ENCODE data around the gene ASTN2. TPM values are rescaled to one million over a fixed set of nuclear protein-coding genes. Genes with fewer than 3 reads are reported as not detected.

ASTN2 gene
- total RNA-seq, 2 donors from 2014 or later, result 2.2 to 5.1 TPM

GRCh38 chr9:116437411-116438370 lies 977.2 kb downstream of the ASTN2 start:
- no peak overlapping the region for H3K4me3 Mint-ChIP-seq
- no peaks in the 10 kb centered on the region for H3K4me1 Mint-ChIP-seq (ENCODE audit: low read depth in 2 of 2)
- H3K27ac Mint-ChIP-seq, result no peak overlapping the region

DNA sequence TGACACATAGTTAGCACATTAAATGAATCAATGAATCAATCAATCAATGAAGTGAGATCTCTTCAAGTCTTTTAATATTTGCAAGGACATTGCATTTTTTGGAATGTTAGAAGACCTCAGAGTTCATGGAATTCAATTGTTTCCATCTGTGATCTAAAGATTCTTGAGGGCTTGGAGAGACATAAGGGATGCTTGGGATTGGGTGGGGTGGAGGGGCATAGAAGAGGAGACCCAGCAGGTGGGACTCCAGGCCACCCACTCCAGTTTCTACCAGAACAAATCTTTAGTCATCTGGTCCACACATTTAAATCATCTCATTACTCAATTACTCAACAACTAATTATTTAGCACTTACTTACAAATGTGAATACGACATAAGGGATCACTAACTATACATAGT lies 978.7 kb downstream of the ASTN2 start:
- H3K4me3 Mint-ChIP-seq, result no peak overlapping the region
- no peak overlapping the region for H3K27ac Mint-ChIP-seq
- DNase-seq (ENCODE audit: low spot score) (no peak), ATAC-seq (no peak)
- H3K27me3 Mint-ChIP-seq, result no peaks in the 10 kb centered on the region
- H3K9me3 Mint-ChIP-seq, result peaks cover 11% of the 10 kb centered on the region
- H3K4me1 Mint-ChIP-seq (ENCODE audit: low read depth in 2 of 2), result no peaks in the 10 kb centered on the region
- peaks cover 15% of the 10 kb centered on the region for H3K36me3 Mint-ChIP-seq

More at GRCh38 chr9:116437411-116438370, 977.2 kb downstream of the ASTN2 start:
- ATAC-seq (no peak), DNase-seq (ENCODE audit: low spot score) (no peak)
- H3K36me3 Mint-ChIP-seq, result peaks cover 15% of the 10 kb centered on the region
- H3K27me3 Mint-ChIP-seq, result no peaks in the 10 kb centered on the region
- H3K9me3 Mint-ChIP-seq, result peaks cover 9% of the 10 kb centered on the region

- no peaks in the 10 kb centered on the region for H3K4me1 Mint-ChIP-seq (ENCODE audit: low read depth in 2 of 2)
- H3K4me3 Mint-ChIP-seq, result no peak overlapping the region
- no peaks in the 10 kb centered on the region for H3K27me3 Mint-ChIP-seq
- ATAC-seq (no peak), DNase-seq (ENCODE audit: low spot score) (no peak)
- H3K9me3 Mint-ChIP-seq, result peaks cover 10% of the 10 kb centered on the region
- peaks cover 14% of the 10 kb centered on the region for H3K36me3 Mint-ChIP-seq
- no peak overlapping the region for H3K27ac Mint-ChIP-seq
These were observed 979.2 kb downstream of the ASTN2 start for GRCh38 chr9:116435706-116436105.

DNA sequence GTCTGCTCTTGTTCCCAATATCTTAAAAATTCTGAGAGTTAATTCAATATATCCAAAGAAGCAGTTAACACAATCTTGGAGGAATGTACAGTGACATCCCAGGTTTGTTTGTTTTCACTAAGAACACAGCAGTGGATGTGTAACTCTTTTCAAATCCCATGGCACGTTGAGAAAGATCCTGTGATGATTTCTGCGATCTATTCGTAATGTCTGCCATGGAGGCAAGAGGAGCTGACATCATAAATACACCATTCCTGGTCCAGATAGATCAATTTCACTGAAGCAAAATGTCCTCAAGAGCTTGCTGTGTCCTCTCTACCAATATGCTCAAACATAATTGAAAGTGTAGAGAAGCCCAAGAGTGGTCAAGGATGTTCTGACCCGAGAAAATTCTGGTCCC lies 980.5 kb downstream of the ASTN2 start:
- Mint-ChIP-seq H3K27me3 (no peaks in the 10 kb centered on the region), H3K4me3 (no peak overlapping the region), H3K36me3 (peaks cover 6% of the 10 kb centered on the region), H3K27ac (no peak overlapping the region), H3K4me1 (ENCODE audit: low read depth in 2 of 2) (no peaks in the 10 kb centered on the region), H3K9me3 (peaks cover 7% of the 10 kb centered on the region)
- ATAC-seq (no peak), DNase-seq (ENCODE audit: low spot score) (no peak)

- Mint-ChIP-seq H3K9me3 (peaks cover 10% of the 10 kb centered on the region), H3K36me3 (peaks cover 6% of the 10 kb centered on the region), H3K27me3 (no peaks in the 10 kb centered on the region), H3K4me1 (ENCODE audit: low read depth in 2 of 2) (no peaks in the 10 kb centered on the region), H3K27ac (no peak overlapping the region), H3K4me3 (no peak overlapping the region)
- DNase-seq (ENCODE audit: low spot score) (no peak), ATAC-seq (no peak)
These were observed 982.8 kb downstream of the ASTN2 start for GRCh38 chr9:116432051-116432450.

DNA sequence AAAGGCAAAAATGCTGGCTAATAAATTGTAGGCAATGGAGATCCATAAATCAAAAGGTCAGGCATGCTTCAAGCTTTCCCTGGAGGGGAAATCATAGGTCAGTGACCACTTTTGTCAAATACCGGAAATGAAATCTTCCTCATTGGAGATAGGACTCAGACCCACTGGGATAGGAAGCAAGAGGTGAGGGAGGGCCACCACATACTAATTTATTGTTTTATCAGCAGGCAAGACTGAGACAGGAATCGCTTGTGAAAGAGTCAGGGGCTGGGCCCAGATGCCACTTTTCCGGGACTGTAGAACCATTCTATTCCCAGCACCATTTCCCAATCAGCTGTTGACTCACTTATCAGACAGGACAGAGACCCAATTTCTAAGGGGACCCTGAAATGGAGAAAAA lies 984.0 kb downstream of the ASTN2 start:
- H3K4me1 Mint-ChIP-seq (ENCODE audit: low read depth in 2 of 2), result no peaks in the 10 kb centered on the region
- ATAC-seq, result no peak
- H3K36me3 Mint-ChIP-seq, result peaks cover 6% of the 10 kb centered on the region
- no peak overlapping the region for H3K27ac Mint-ChIP-seq
- DNase-seq (ENCODE audit: low spot score), result no peak
- no peaks in the 10 kb centered on the region for H3K27me3 Mint-ChIP-seq
- peaks cover 10% of the 10 kb centered on the region for H3K9me3 Mint-ChIP-seq
- no peak overlapping the region for H3K4me3 Mint-ChIP-seq

- no peaks in the 10 kb centered on the region for H3K27me3 Mint-ChIP-seq
- peaks cover 12% of the 10 kb centered on the region for H3K9me3 Mint-ChIP-seq
- ATAC-seq, result no peak
- no peaks in the 10 kb centered on the region for H3K4me1 Mint-ChIP-seq (ENCODE audit: low read depth in 2 of 2)
- no peak overlapping the region for H3K4me3 Mint-ChIP-seq
- no peak overlapping the region for H3K27ac Mint-ChIP-seq
- no peak for DNase-seq (ENCODE audit: low spot score)
- H3K36me3 Mint-ChIP-seq, result peaks cover 11% of the 10 kb centered on the region
These were observed 989.6 kb downstream of the ASTN2 start for GRCh38 chr9:116425244-116425643.

GRCh38 chr9:116423149-116423548 lies 991.7 kb downstream of the ASTN2 start:
- Mint-ChIP-seq H3K27me3 (no peaks in the 10 kb centered on the region), H3K9me3 (peaks cover 7% of the 10 kb centered on the region), H3K4me3 (no peak overlapping the region), H3K36me3 (peaks cover 19% of the 10 kb centered on the region), H3K27ac (no peak overlapping the region), H3K4me1 (ENCODE audit: low read depth in 2 of 2) (no peaks in the 10 kb centered on the region)
- DNase-seq (ENCODE audit: low spot score) (no peak), ATAC-seq (no peak)

- Mint-ChIP-seq H3K4me3 (no peak overlapping the region), H3K27ac (no peak overlapping the region), H3K27me3 (no peaks in the 10 kb centered on the region), H3K4me1 (ENCODE audit: low read depth in 2 of 2) (no peaks in the 10 kb centered on the region), H3K36me3 (peaks cover 17% of the 10 kb centered on the region), H3K9me3 (peaks cover 4% of the 10 kb centered on the region)
- DNase-seq (ENCODE audit: low spot score) (no peak), ATAC-seq (no peak)
These were observed 992.5 kb downstream of the ASTN2 start for GRCh38 chr9:116422119-116422979.

DNA sequence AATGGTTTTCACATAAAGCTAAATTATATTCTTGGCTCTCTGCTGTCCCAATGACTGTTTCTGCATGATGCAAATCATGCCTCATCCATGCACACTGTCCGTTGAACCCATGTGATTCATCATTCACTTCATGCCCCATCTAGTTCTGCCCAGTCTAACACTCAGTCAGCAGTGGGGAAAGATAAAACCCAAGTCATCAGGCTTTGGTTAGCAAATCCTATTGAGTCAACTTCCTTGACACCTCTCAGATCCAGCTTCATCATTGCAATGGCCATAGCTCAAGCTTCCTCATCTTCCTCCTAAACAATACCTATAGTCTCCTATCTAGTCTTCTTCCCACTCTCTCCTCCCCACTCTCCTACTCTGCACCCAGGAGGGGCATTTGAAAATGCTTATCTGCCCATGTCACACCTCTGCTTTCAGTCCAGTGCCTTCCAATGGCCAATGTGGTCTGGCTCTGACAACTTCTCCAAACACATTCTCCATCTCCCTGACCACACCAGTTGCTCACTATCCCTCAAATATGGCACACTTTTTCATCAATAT lies 993.8 kb downstream of the ASTN2 start:
- peaks cover 8% of the 10 kb centered on the region for H3K9me3 Mint-ChIP-seq
- ATAC-seq, result no peak

DNA sequence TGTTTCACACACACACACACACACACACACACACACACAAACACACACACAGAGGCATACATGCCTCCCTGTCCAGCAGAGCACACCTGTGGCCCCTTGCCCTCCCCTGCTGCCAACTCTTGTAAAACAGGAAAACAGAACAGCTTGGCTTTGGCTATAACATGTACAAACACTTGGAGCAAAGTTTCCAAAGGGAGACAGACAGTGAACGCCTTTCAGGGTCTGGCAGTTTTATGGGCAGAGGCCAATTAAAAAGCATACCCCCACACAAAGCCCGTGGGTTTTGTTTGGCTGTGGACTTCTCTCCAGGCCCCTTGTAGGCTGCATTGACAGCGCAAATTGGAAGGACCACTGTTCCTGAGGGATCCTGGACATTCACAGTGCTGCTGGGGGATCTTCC lies 995.7 kb downstream of the ASTN2 start:
- DNase-seq (ENCODE audit: low spot score), result no peak
- Mint-ChIP-seq H3K27ac (no peak overlapping the region), H3K9me3 (peaks cover 8% of the 10 kb centered on the region), H3K4me3 (no peak overlapping the region), H3K27me3 (no peaks in the 10 kb centered on the region), H3K36me3 (peaks cover 13% of the 10 kb centered on the region), H3K4me1 (ENCODE audit: low read depth in 2 of 2) (no peaks in the 10 kb centered on the region)
- no peak for ATAC-seq

More for the DNA sequence above, 993.8 kb downstream of the ASTN2 start:
- DNase-seq (ENCODE audit: low spot score), result no peak
- Mint-ChIP-seq H3K27me3 (no peaks in the 10 kb centered on the region), H3K27ac (no peak overlapping the region), H3K4me1 (ENCODE audit: low read depth in 2 of 2) (no peaks in the 10 kb centered on the region), H3K36me3 (peaks cover 17% of the 10 kb centered on the region), H3K4me3 (no peak overlapping the region)

- ATAC-seq (no peak), DNase-seq (ENCODE audit: low spot score) (no peak)
- Mint-ChIP-seq H3K9me3 (peaks cover 8% of the 10 kb centered on the region), H3K27ac (no peak overlapping the region), H3K36me3 (peaks cover 13% of the 10 kb centered on the region), H3K27me3 (no peaks in the 10 kb centered on the region), H3K4me3 (no peak overlapping the region), H3K4me1 (ENCODE audit: low read depth in 2 of 2) (no peaks in the 10 kb centered on the region)
These were observed 997.4 kb downstream of the ASTN2 start for GRCh38 chr9:116417464-116417863.

GRCh38 chr9:116416421-116416820 lies 998.4 kb downstream of the ASTN2 start:
- Mint-ChIP-seq H3K27me3 (no peaks in the 10 kb centered on the region), H3K27ac (no peak overlapping the region), H3K4me1 (ENCODE audit: low read depth in 2 of 2) (no peaks in the 10 kb centered on the region), H3K36me3 (peaks cover 13% of the 10 kb centered on the region), H3K9me3 (peaks cover 7% of the 10 kb centered on the region), H3K4me3 (no peak overlapping the region)
- DNase-seq (ENCODE audit: low spot score) (no peak), ATAC-seq (no peak)

DNA sequence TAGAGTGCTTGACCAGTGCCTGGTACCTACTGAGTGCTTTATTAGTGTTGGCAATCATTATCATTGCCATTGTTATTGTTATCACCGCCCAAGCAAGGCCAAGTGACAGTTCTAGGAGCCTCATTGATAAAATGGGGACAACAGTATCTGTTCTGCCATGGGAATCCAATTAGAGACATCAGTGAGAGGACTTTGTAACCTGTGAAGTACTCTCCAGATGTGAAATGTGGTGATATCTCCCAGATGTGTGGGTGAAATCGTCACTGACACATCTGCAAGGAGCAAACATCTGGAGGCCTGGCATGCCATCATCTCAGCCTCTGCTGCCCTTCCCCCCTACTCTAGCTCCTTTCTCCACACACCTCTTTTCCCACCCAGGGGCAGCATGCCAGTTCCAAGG lies 1000.5 kb downstream of the ASTN2 start:
- ATAC-seq (no peak), DNase-seq (ENCODE audit: low spot score) (no peak)
- no peak overlapping the region for H3K27ac Mint-ChIP-seq
- no peak overlapping the region for H3K4me3 Mint-ChIP-seq
- no peaks in the 10 kb centered on the region for H3K4me1 Mint-ChIP-seq (ENCODE audit: low read depth in 2 of 2)
- peaks cover 7% of the 10 kb centered on the region for H3K36me3 Mint-ChIP-seq
- H3K27me3 Mint-ChIP-seq, result no peaks in the 10 kb centered on the region
- H3K9me3 Mint-ChIP-seq, result peaks cover 4% of the 10 kb centered on the region
